GM18861 (cell line): Measurements from ENCODE around the gene MEF2C.
A peak's percentile ranks its signal among the peaks of the same experiment; 100 is the strongest.
"Not testable (repeated sequence)": the region's sequence is repeated elsewhere in the genome, so short reads cannot be mapped to it uniquely, and the experiment has no call there.

Experiments used
- ATAC-seq: cut with Tn5 transposase; IDR thresholded peaks from one replicate; pipeline ENCODE4 v1.9.1; 2021; ENCODE audit not compliant: unreplicated experiment

The MEF2C gene

DNA sequence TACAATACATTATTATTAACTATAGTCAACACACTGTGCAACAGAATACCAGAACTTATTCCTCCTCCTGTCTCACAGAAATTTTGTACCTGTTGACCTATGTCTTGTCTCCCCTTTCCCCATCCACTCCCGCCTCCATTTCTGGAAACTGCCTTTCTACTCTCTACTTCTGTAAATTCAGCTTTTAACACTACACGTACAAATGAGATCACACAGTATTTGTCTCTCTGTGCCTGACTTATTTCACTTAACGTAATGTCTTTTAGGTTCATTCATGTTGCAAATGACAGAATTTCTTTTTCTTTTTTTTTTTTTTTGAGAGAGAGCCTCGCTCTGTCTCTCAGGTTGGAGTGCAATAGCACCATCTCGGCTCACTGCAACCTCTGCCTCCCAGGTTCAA is 19.5 kb downstream of the MEF2C start:
- no peak for ATAC-seq

- ATAC-seq = no peak
Measured at GRCh38 chr5:88862547-88863175, 20.3 kb downstream of the MEF2C start.

DNA sequence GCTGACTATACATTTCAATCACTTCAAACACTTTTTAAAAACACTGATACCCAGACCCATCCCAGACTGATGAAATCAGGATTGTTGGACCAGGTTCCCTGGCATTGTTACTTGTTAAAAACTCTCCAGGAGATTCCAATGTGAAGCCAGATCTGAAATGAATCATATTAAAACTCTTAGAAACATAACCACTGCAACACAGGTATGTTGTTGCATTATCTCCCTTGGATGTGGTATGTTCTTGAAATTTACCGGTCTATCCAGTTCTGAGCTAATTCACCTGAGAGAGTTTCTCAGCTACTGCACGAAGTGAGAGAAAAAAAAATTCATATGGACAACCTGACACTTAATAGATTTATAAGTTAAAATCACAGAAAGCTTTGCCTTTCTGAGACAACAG is 21.8 kb downstream of the MEF2C start:
- ATAC-seq = no peak

DNA sequence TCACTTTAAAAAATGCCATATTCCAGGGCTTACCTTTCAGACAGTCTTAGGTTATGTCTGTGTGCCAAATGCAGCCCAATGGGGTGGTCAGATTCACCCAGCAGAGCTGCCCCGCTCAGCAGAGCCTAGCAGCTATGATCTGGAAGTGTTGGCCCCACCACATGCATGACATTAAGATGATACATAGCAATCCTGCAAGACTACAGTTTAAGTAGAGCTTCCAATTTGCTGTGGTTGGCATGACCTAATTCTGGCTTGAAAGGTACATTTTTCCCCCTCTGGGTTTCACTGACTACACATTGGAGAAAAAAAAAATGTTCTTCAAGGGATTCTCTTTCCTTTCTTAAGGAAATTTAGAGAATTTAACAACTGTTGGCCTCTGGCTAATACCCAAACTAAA is 22.5 kb downstream of the MEF2C start:
- no peak for ATAC-seq

DNA sequence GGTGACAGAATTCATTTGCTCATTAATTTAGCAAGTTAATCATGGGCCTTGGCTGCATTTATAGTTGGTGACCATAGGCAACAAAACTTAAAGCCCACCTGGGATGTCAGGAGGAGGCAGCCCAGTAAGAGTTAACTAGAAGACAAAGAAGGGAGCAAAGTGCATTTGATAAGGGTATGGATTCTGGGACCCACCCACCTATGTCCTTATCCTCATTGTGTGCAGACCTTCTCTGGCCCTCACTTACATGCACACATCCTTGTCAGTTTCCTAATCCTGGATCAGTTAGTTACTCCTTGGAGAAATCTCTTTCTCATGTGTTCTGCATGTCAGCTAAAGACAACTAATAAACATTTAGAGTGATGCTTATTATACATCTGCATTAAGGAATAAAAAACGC is 24.6 kb downstream of the MEF2C start:
- ATAC-seq = no peak

- ATAC-seq = not testable (repeated sequence)
Measured at GRCh38 chr5:88856381-88856780, 26.6 kb downstream of the MEF2C start.

DNA sequence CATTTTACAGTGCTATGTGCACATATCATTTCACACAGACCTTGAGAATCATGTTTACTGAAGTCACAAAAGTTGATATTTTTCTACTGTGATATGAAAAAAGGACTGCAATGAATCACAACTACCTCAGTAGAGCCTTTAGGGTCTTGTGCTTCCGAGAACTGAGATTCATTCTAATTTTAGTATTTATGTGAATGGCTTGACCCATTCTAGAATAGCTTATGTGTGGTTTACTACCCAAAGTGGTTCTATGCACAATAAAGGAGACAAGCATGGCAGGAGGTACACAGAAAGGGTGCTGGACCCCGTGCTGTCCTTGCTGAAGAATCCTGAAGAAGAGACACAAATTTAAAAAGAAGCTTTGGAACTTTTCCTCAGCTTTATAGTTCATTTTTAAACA is 28.2 kb downstream of the MEF2C start:
- ATAC-seq = no peak

DNA sequence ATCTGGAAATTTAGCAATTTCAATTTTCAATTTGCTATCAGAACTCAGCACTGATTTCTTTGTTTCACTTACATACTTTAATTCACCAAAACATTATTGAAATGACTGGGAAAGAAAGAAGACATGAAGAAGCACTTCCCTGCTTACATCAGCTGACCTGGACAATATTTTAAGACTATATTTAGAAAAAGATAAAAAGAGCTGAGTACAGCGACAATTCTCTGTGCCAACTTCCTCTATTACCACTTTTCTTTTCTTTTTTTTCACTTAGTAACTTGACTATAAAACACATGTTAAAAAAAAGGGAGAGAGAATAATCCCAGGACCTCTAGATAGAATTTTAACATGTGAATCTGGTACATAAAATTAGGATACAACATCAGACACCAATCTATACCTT is 35.6 kb downstream of the MEF2C start:
- no peak for ATAC-seq

DNA sequence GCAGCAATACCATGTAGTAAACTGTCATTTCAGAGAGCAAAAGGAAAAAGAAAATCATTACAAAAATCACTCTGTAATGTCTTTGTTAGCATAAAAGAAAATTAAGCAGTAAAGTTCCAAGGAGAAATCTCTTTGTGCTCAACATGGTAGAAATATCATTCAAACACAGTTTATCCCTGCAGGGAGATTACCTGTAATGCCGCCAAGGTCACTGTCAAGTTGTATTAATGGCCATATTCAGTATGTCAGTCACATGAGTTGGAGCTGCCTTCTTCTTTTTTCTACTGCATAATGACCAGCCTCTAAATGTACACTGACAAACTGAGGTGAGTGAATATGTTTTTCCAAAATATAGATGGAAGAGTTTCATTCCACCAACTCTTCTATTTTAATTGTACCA is 36.5 kb downstream of the MEF2C start:
- no peak for ATAC-seq

GRCh38 chr5:88845081-88845697 is 37.8 kb downstream of the MEF2C start:
- peak; percentile 88 for ATAC-seq

GRCh38 chr5:88842784-88843183 is 40.2 kb downstream of the MEF2C start:
- ATAC-seq = no peak

- no peak for ATAC-seq
Measured at GRCh38 chr5:88841212-88841611, 41.8 kb downstream of the MEF2C start.

- ATAC-seq = no peak
Measured at GRCh38 chr5:88840495-88840894, 42.5 kb downstream of the MEF2C start.

DNA sequence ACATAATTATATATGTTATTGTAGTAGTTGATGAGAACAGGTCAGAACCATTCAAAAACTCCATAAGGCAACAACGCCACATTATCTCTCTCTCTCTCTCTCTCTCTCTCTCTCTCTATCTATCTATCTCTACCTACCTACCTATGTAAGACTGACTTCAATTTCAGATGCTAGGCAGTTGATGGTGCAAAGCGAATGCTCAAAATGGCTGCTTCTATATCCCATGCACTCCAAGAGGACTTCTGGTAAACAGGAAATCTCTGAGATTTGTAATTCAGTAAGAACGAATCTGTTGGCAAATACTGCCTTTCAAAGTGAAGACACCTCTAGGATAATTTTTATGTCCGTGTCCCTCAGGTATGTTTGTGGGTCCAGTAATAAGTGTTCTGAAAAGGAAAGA is 43.7 kb downstream of the MEF2C start:
- no peak for ATAC-seq

GRCh38 chr5:88838500-88838899 is 44.5 kb downstream of the MEF2C start:
- no peak for ATAC-seq

DNA sequence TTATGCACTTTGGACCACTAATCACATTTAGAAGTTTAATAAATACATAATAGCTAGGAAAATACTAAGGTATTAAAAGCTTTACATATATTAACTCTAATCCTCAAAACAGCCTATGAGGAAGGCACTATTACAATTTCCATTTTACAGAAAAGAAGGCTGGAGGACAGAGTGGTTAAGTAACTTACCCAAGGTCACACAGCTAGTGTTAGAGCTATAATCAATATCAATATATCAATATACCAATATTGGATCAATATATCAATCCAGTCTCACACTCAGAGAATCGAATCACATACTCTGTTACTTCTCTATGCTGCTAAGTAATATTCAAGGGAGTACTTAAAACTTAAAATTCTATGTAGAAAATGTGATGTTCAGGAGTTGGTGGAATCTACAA is 45.2 kb downstream of the MEF2C start:
- ATAC-seq = no peak

DNA sequence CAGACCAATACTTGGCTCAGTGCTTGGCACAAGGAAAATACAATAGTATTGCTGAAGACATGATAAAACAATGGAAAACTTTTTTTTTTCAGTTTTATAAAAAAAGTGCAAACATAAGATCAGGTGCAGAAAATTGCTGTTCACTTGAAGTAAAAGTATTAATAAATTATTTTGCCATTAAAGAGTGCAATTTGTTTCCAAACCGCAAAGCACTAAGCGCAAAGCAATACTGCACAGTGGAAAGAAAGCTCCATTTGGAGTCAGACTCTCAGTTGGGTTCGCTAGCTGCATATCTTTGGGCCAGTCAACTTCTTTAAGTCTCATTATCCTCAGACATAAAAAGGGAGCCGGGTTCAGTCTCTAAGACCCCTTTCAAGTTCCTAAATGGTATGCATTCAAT is 45.8 kb downstream of the MEF2C start:
- ATAC-seq = no peak

- no peak for ATAC-seq
Measured at GRCh38 chr5:88836195-88836838, 46.7 kb downstream of the MEF2C start.

GRCh38 chr5:88834499-88834898 is 48.5 kb downstream of the MEF2C start:
- ATAC-seq = no peak

DNA sequence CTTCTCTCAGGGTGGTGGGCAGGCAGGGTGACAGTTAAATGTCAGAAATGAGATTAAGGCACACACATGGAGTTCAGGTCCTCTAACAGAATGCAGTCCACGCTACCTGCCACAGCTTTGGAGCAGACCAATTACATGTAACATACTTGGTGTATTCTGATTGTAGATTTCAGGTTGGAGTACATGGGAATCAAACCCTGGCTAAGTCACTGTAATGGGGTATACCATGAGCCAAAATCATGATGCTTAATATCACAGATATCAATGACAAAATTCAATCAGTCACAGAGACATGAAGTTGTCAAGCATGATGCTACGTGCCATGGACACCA is 48.9 kb downstream of the MEF2C start:
- ATAC-seq = no peak

GRCh38 chr5:88833371-88834130 is 49.4 kb downstream of the MEF2C start:
- ATAC-seq = peak; percentile 30

DNA sequence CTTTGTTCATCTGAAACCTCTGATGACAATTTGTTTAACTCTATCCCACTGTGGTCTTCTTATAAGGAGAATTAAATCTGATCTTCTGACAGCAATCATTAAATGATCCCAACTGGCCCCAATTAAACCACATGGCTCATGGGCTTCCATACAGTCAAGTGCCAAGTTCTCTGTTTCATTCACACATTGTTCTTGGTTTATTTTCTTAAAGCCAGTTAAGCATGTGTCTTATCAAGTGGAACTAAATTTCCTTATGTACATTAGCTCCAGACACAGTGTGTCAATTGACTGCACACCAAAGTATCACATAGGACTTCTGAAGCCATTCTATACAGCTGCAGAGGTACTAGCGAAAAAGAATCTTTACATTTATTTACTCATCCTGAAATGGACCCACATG is 51.2 kb downstream of the MEF2C start:
- no peak for ATAC-seq
